GM12892 (cell line): ENCODE results near the gene CHST11.
A peak's percentile ranks its signal among the peaks of the same experiment; 100 is the strongest.

Experiments
- DNase-seq: peaks from one replicate; pipeline ENCODE4 v3.0.0; 2011; ENCODE audit not compliant: insufficient read length
- FAIRE-seq: peaks from 2 replicates; lab custom pipeline; 2011; peaks lifted over from hg19 to GRCh38; lab: Jason Lieb, UNC
- POLR2A ChIP-seq: IDR thresholded peaks from 2 replicates; pipeline ENCODE4 v1.6.1; 2011; ENCODE audit warnings: low read depth, low read length, control low read depth
- POLR2AphosphoS5 ChIP-seq: IDR thresholded peaks from 2 replicates; pipeline ENCODE4 v1.6.1; 2011; ENCODE audit warnings: low read depth, low read length, control low read depth
- TAF1 ChIP-seq: IDR thresholded peaks from 2 replicates; pipeline ENCODE4 v1.6.1; 2011; ENCODE audit warnings: low read depth, mild to moderate bottlenecking, control low read depth, low read length, borderline replicate concordance

CHST11 gene

DNA sequence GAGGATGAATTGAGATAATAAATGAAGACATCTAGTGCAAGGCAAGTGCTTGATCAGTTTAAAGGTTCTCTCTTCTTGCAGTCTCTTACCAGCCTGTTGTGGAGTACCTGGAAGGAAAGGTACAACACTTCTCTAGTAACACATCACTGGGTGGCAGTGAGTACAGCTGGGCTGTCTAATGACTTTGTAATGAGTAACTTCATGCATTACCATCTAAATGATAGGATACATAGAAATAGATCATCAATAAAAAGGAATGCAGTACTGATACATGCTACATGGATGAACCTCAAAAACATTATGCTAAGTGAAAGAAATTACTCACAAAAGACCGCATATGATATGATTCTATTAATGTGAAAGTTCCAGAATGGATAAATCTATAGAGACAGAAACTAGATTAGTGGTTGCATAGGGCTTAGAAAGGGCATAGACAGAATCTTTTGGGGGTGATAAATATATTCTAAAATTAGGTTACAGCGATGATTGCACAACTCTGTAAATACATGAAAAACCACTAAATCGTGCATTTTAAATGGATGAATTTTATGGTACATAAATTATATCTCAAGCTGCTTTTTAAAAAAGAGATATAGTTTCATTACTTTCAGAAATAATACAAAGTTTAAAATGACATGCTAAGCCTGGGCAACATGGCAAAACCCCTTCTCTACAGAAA lies 224.4 kb downstream of the CHST11 start:
- TF ChIP-seq POLR2AphosphoS5, result no peak
- no peak for TF ChIP-seq TAF1
- TF ChIP-seq POLR2A, result no peak
- DNase-seq (no peak), FAIRE-seq (peak; percentile 5)

DNA sequence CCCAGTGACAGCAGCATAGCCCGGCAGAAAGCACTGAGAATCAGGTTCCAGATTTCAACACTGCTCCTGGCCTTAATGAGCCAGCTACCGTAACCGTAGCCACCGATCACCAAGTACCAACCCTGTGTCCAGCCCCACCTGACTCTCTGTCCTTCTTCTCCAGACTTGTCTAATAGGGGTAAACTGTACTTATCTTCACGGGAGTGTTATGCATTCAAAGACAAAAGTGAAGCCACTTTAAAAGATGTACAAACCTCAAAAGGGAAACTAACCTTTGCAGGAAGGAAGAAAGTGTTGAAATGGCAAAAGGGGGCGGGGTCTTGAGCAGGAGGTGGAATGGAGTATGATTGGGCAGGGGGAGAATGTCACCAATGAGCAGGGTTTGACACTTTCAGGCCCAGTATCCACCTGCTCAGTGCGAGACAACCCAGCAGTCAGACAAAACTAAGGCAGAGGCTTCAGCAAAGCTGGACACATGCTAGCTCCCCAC lies 226.1 kb downstream of the CHST11 start:
- TF ChIP-seq POLR2A, result no peak
- no peak for TF ChIP-seq TAF1
- no peak for TF ChIP-seq POLR2AphosphoS5
- DNase-seq (peak; percentile 42), FAIRE-seq (peak; percentile 82)

DNA sequence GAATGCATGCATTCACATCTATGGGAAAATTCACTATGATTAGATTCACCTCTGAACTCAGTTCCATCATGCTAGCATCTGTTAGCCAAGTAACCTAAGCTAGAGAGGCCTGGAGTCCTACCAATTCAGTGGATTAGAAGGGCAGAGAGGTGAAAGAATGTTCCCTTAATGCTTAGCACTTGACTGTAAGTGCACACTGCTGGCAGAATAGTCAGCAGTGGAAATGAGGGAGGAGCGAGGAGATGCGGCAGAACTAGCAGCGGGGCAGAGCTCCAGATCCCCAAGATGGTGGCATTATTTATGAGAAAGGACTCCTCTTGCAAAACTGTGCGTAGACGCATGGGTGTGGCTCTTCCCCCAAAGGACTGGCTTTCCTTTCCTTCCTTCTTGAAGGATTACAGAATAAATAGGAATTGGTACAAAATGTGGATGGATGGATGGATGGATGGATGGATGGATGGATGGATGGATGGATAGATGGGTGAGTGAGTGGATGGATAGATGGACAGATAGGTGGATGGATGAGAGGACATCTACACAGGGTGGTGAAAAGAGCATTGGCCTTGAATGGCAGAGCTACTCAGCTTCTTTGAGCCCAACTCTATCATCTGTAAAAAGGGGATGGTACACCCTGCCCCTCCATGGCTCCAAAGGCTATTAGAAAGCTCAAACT lies 227.2 kb downstream of the CHST11 start:
- TF ChIP-seq POLR2A, result no peak
- no peak for TF ChIP-seq TAF1
- TF ChIP-seq POLR2AphosphoS5, result no peak
- no peak for FAIRE-seq
- no peak for DNase-seq

DNA sequence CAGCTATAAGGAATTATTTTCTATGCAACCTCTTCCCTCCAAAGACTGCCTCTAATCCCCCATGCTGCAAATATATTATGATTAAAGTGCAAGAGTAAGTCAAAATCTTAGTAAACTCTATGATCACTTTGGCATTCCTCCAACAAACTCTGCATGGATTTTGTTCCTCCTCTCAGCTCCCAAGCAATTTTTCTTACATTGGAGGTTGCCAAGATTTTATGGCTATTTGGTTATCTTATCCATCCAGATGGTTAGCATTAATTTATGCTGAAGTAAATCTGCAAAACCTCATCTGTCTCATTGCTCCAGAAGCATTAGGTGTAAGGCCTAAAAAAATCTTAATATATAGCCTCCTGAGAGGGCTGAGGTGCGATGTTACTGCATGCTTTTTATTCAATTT lies 228.1 kb downstream of the CHST11 start:
- no peak for FAIRE-seq
- no peak for TF ChIP-seq POLR2A
- no peak for TF ChIP-seq TAF1
- no peak for TF ChIP-seq POLR2AphosphoS5
- DNase-seq, result no peak

DNA sequence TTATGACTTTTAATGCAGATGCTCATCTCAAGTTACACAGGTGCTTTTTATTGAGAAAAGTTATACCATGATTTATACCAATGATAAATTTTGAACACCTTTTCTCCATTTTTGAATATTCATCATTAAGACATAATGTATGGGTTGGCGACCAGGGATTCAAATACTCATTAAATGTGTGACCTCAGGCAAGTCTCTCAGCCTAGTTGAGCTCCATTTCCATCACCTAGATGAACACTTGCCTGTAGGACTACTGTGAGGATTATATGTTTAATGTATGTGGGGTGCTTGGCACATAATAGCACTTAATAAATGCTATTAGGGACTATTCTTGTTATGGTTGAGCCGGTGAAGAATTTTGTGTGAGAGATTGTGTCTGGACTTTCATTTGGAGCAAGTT lies 228.6 kb downstream of the CHST11 start:
- DNase-seq, result no peak
- no peak for TF ChIP-seq TAF1
- TF ChIP-seq POLR2AphosphoS5, result no peak
- TF ChIP-seq POLR2A, result no peak
- FAIRE-seq, result no peak

DNA sequence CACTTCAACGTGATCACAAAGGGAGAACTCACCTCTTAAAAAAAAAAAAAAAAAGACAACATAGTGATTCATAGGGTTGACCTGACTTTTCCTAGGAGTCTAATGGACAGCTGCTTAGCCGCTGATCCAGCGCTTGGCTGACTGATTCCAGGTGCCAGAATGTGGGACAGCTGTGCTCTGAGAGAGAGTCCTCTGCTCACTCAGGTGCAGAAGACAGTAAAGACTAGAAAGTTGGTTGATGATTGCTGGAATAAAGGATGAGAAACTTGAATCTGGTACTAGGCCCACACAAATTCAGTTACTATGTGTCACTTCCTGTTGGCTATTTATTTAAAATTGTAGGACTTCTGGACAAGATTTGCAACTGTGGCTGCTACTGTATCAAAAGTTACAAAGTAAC lies 229.4 kb downstream of the CHST11 start:
- FAIRE-seq (no peak), DNase-seq (no peak)
- TF ChIP-seq POLR2AphosphoS5 (no peak), POLR2A (no peak), TAF1 (no peak)

DNA sequence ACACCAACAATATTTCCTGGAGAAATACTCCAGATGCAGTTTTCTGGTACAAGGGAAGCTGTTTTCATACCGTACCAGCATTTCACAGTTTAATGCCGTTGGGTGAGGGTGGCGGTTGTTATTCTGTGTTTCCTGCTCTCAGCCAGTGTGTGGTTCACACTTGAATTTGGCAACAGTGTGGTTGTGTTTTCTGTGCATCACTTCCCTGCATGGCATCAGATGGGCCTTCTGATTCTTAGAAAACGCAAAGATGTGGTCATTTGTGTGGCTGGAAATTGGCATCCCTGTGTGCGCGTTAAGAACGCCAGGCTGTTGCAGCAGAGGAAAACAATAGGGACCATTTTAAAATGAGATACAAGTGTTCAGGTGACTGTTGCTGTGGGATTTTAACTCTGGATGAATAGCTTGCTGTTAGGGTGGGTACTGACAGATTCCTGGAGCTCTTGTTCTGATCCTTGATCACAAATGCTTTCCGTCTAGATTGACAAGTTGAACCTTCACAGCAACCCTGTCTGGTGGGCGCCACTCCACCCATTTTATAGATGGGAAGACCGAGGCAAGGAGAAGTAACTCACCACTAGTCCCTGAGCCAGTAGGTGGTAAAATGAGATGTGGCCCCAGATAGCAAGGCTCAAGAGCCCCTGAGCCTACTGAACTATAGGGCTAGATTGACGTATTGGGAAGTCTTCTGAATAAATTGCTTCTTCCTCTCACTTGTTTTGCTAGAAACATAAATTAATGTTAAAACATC lies 231.2 kb downstream of the CHST11 start:
- TF ChIP-seq POLR2AphosphoS5, result no peak
- TF ChIP-seq POLR2A, result no peak
- no peak for TF ChIP-seq TAF1
- DNase-seq (no peak), FAIRE-seq (no peak)

DNA sequence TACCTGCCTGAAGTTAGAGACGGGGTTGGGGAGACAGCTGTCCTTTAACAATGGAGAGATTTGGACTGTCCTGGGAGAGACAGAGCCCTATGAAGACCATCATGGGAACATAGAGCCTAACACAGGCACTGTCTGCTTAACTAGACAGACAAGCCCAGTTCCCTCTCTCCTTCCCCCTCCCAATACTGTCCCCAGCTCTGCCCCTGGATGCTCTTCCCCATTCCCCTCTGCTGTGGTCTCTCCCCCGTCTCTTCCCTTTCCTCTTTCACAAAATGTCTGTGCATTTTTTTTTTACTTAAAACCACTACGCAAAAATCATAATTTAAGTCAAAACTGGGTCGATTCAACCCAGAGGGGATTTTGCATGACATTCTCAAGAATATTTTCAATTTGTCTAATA lies 232.9 kb downstream of the CHST11 start:
- TF ChIP-seq TAF1 (no peak), POLR2AphosphoS5 (no peak), POLR2A (no peak)
- FAIRE-seq, result no peak
- DNase-seq, result no peak

DNA sequence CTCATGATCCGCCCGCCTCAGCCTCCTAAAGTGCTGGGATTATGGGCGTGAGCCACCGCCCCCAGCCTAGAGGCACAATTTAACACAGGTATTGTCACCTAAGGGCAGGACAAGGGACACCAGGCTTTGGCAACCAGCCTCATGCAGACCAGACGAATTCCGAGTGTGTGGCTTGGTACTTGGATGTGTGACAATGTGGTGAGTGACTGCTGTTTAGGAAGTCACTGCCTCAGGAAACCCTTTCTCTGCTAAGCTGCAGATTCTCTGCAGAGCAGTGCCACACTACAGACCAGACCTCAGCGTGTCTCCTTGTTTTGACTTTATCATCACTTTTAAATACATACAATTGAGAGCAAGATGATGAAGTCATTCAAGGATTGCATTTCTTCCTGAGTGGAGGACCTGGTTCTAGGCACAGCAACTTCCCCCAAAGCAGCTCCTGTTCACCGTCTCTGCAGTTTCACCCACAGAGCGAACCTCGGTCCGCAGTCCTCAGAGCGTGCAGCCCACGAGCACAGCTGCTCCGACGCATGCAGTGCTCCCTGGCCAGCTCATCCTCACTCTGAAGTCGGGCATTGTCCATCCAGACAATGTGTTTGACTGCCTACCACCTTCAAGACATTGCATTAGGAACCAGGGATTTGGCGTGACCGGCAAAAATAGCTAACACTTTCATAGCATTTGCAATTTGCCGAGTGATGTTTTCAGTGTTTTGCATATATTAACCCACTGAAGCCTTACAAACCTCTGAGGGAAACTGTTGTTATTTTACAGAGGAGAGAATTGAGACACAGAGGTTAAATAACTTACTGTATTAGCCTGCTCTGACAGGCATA lies 235.2 kb downstream of the CHST11 start:
- DNase-seq, result no peak
- FAIRE-seq, result peak; percentile 81
- TF ChIP-seq POLR2A, result no peak
- TF ChIP-seq POLR2AphosphoS5, result no peak
- no peak for TF ChIP-seq TAF1

DNA sequence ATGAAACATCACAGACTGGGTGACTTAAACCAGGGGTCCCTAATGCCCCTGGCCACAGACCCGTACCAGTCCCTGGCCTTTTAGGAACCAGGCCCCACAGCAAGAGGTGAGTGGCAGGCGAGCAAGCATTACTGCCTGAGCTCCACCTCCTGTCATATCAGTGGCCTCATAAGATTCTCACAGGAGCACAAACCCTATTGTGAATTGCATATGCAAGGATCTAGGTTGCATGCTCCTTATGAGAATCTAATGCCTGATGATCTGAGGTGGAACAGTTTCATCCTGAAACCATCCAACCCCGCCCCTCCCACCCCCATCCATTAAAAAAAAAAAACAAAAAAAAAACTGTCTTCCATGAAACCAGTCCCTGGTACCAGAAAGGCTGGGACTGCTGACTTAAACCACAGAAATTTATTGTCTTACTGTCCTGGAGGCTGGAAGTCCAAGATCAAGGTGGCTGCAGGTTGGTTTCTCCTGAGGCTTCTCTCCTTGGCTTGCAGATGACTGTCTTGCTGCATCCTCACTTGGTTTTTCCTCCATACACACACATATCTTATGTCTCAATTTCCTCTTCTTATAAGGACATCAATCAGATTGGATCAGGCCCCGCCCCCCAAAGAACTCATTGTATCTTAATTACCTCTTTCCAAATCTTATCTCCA lies 235.9 kb downstream of the CHST11 start:
- TF ChIP-seq POLR2AphosphoS5, result no peak
- no peak for TF ChIP-seq TAF1
- TF ChIP-seq POLR2A, result no peak
- DNase-seq (no peak), FAIRE-seq (no peak)
